BLaER1 treated with 17β-estradiol and CSF1 and Interleukin-3, amounts not matched to agents 10 nM and 100 nM (cell line): Measurements from ENCODE around the gene ZNF418.
"Not testable (repeated sequence)": the region's sequence is repeated elsewhere in the genome, so short reads cannot be mapped to it uniquely, and the experiment has no call there.

Experiments used
- H3K27ac ChIP-seq, 11 experiments: shearing (Covaris generic); formaldehyde crosslinking; 2 replicates each; pipeline ENCODE4 v1.8.1; 2022
- H3K27me3 ChIP-seq, 11 experiments: shearing (Covaris generic); formaldehyde crosslinking; 2 replicates each; pipeline ENCODE4 v1.8.1; 2022
- H3K36me3 ChIP-seq, 11 experiments: shearing (Covaris generic); formaldehyde crosslinking; 2 replicates each; pipeline ENCODE4 v1.8.1; 2022
- H3K4me1 ChIP-seq, 10 experiments: shearing (Covaris generic); formaldehyde crosslinking; 2 replicates each; pipeline ENCODE4 v1.8.1; 2022
- H3K4me2 ChIP-seq, 11 experiments: shearing (Covaris generic); formaldehyde crosslinking; 2 replicates each; pipeline ENCODE4 v1.8.1; 2022
- H3K4me3 ChIP-seq, 10 experiments: shearing (Covaris generic); formaldehyde crosslinking; 2 replicates each; pipeline ENCODE4 v1.8.1; 2022
- H3K9ac ChIP-seq, 11 experiments: shearing (Covaris generic); formaldehyde crosslinking; 2 replicates each; pipeline ENCODE4 v1.8.1; 2022
- H3K9me3 ChIP-seq, 11 experiments: shearing (Covaris generic); formaldehyde crosslinking; replicated peaks in 1 of 11; 2 replicates each; pipeline ENCODE4 v1.8.1; 2022
- H4K20me1 ChIP-seq, 11 experiments: shearing (Covaris generic); formaldehyde crosslinking; 2 replicates each; pipeline ENCODE4 v1.8.1; 2022
- Cebpa-rat ChIP-seq, 11 experiments: shearing (Covaris generic); IDR thresholded peaks; 2 replicates each; pipeline ENCODE4 v1.8.1; 2022

Gene ZNF418

GRCh38 chr19:57907394-57907793 lies 27.8 kb downstream of the ZNF418 start:
- Histone ChIP-seq H3K27me3 (no peaks in the 10 kb centered on the region), H3K27ac (no peak overlapping the region), H3K4me3 (no peak overlapping the region), H3K4me2 (no peak overlapping the region), H3K9me3 (no peaks in the 10 kb centered on the region), H3K4me1 (no peaks in the 10 kb centered on the region), H4K20me1 (peaks cover 0 to 46% (median 23%) of the 10 kb centered on the region in 11 experiments; a peak in 15 of 22 replicates), H3K36me3 (peaks cover 47 to 80% (median 65%) of the 10 kb centered on the region in 11 experiments), H3K9ac (no peak overlapping the region)
- no peak for TF ChIP-seq Cebpa-rat (IDR thresholded peaks at IDR 0.05)

GRCh38 chr19:57905258-57905657 lies 29.9 kb downstream of the ZNF418 start:
- Histone ChIP-seq H4K20me1 (peaks cover 0 to 50% (median 19%) of the 10 kb centered on the region in 11 experiments; a peak in 15 of 22 replicates), H3K27ac (no peak overlapping the region), H3K9ac (no peak overlapping the region), H3K27me3 (no peaks in the 10 kb centered on the region), H3K4me1 (no peaks in the 10 kb centered on the region), H3K36me3 (peaks cover 28 to 72% (median 50%) of the 10 kb centered on the region in 11 experiments), H3K9me3 (no peaks in the 10 kb centered on the region), H3K4me2 (no peak overlapping the region), H3K4me3 (no peak overlapping the region)
- TF ChIP-seq Cebpa-rat (IDR thresholded peaks at IDR 0.05), result no peak

DNA sequence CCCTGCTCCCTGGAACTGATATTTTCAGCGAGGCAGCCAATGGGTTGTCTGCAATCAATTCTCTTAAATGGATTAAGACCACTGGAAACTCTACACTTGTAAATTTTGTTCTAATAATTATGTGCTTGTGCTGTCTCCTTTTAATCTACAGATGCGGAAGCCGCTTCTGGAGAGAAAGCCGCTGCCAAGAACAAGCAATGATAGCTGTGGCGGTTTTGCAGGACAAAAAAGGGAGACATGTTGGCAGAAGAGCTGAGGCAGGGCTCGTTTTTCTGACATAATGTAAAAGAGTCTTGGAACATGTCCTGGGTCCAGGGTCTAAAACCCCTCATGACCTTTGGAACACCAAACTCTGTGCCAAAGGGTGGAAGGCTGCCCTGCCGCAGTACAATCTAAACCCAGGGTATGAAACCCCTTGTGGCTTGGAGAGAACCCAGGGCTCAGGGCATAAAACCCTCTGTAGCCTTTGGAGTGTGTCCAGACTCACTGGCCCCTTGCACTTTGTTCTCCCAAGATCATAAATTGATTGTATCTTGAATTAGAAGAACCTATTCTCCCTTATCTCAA lies 31.5 kb downstream of the ZNF418 start:
- H3K4me1 ChIP-seq, result no peaks in the 10 kb centered on the region
- no peak overlapping the region for H3K4me2 ChIP-seq
- no peaks in the 10 kb centered on the region for H3K27me3 ChIP-seq
- peaks cover 20 to 63% (median 40%) of the 10 kb centered on the region in 11 experiments for H3K36me3 ChIP-seq
- H3K27ac ChIP-seq, result no peak overlapping the region
- H3K4me3 ChIP-seq, result no peak overlapping the region
- no peak for TF ChIP-seq Cebpa-rat (IDR thresholded peaks at IDR 0.05)
- H4K20me1 ChIP-seq, result peaks cover 0 to 50% (median 19%) of the 10 kb centered on the region in 11 experiments; a peak in 15 of 22 replicates
- no peaks in the 10 kb centered on the region for H3K9me3 ChIP-seq
- H3K9ac ChIP-seq, result no peak overlapping the region; a peak in 1 of 22 replicates

- Histone ChIP-seq H3K4me1 (no peaks in the 10 kb centered on the region), H3K9me3 (no peaks in the 10 kb centered on the region), H3K27ac (no peak overlapping the region), H3K4me3 (no peak overlapping the region), H3K4me2 (no peak overlapping the region), H3K36me3 (peaks cover 3 to 37% (median 14%) of the 10 kb centered on the region in 11 experiments; a peak in 16 of 22 replicates), H3K9ac (no peak overlapping the region), H4K20me1 (peaks cover 0 to 35% (median 18%) of the 10 kb centered on the region in 11 experiments; a peak in 14 of 22 replicates), H3K27me3 (no peaks in the 10 kb centered on the region)
- no peak for TF ChIP-seq Cebpa-rat (IDR thresholded peaks at IDR 0.05)
These were observed 34.9 kb downstream of the ZNF418 start for GRCh38 chr19:57900311-57900710.

GRCh38 chr19:57890706-57891105 lies 44.5 kb downstream of the ZNF418 start:
- not testable (repeated sequence) for H3K27ac ChIP-seq, H3K27me3 ChIP-seq, H3K9ac ChIP-seq, H4K20me1 ChIP-seq, H3K4me3 ChIP-seq, H3K4me2 ChIP-seq
- Histone ChIP-seq H3K4me1 (peaks cover 8 to 16% (median 11%) of the 10 kb centered on the region in 10 experiments; a peak in 16 of 20 replicates), H3K36me3 (peaks cover 9 to 20% (median 17%) of the 10 kb centered on the region in 11 experiments; a peak in 21 of 22 replicates), H3K9me3 (peaks cover 11 to 35% (median 27%) of the 10 kb centered on the region in 11 experiments)

- H3K9ac ChIP-seq, result peak within 1 kb of the TSS; percentile 87 to 95 (median 91)
- H3K4me2 ChIP-seq, result peak within 1 kb of the TSS; percentile 78 to 98 (median 84)
- H3K4me1 ChIP-seq, result peaks cover 8 to 16% (median 11%) of the 10 kb centered on the region in 10 experiments; a peak in 16 of 20 replicates
- peaks cover 31 to 55% (median 47%) of the 10 kb centered on the region in 11 experiments for H3K9me3 ChIP-seq
- peaks cover 0 to 21% (median 0%) of the 10 kb centered on the region in 11 experiments; a peak in 6 of 22 replicates for H4K20me1 ChIP-seq
- no peak for TF ChIP-seq Cebpa-rat (IDR thresholded peaks at IDR 0.05)
- H3K27me3 ChIP-seq, result no peaks in the 10 kb centered on the region
- H3K27ac ChIP-seq, result peak within 1 kb of the TSS; percentile 71 to 92 (median 87)
- peaks cover 29 to 40% (median 37%) of the 10 kb centered on the region in 11 experiments for H3K36me3 ChIP-seq
- H3K4me3 ChIP-seq, result peak within 1 kb of the TSS; percentile 87 to 97 (median 92)
These were observed 46.5 kb downstream of the ZNF418 start, which contains the start of gene ZNF814 for GRCh38 chr19:57888560-57889231. Gene ZNF814, minus strand, starts transcription at chr19:57889037. Its CDS starts 235 bp downstream, at chr19:57888802.

DNA sequence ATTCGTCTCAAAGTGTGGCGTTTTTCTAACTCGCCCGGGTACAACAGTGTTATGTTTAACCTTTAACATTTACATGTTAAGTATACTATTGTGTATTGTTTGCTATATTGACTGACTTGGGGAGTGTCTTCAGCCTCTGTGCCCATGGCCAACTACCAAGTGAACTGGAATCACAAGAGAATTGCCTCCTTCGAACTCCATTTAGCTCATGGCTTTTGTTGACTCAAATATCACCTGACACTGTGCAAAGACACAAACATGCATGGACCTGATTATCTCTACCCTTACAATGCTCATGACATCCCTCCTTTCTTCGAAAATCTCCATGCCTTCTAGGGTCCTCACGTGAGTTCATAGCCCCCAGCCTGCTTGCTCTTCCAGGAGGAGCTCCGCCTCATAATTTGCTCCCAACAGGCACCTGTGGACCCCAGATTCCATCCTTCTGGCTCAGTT lies 47.1 kb downstream of the ZNF418 start:
- Histone ChIP-seq H3K4me3 (peak overlapping the region; percentile 87 to 97 (median 92)), H3K36me3 (peaks cover 34 to 46% (median 42%) of the 10 kb centered on the region in 11 experiments), H4K20me1 (peaks cover 0 to 27% (median 0%) of the 10 kb centered on the region in 11 experiments; a peak in 6 of 22 replicates), H3K9ac (peak overlapping the region; percentile 87 to 95 (median 91)), H3K27me3 (no peaks in the 10 kb centered on the region), H3K27ac (peak overlapping the region; percentile 71 to 92 (median 87)), H3K4me1 (peaks cover 8 to 16% (median 11%) of the 10 kb centered on the region in 10 experiments; a peak in 16 of 20 replicates), H3K9me3 (peaks cover 36 to 60% (median 53%) of the 10 kb centered on the region in 11 experiments), H3K4me2 (peak overlapping the region; percentile 78 to 98 (median 84))
- TF ChIP-seq Cebpa-rat (IDR thresholded peaks at IDR 0.05), result no peak

GRCh38 chr19:57887195-57887941 lies 47.8 kb downstream of the ZNF418 start:
- Histone ChIP-seq H3K27ac (peak overlapping the region in 6 of 11 experiments; percentile 87 to 92 (median 90); a peak in 3 of 22 replicates), H3K36me3 (peaks cover 41 to 53% (median 50%) of the 10 kb centered on the region in 11 experiments), H4K20me1 (peaks cover 0 to 31% (median 0%) of the 10 kb centered on the region in 11 experiments; a peak in 6 of 22 replicates), H3K9me3 (peaks cover 43 to 68% (median 60%) of the 10 kb centered on the region in 11 experiments), H3K4me1 (peaks cover 8 to 16% (median 11%) of the 10 kb centered on the region in 10 experiments; a peak in 16 of 20 replicates), H3K9ac (peak overlapping the region; percentile 87 to 95 (median 91); a peak in 21 of 22 replicates), H3K4me2 (peak overlapping the region; percentile 78 to 98 (median 84)), H3K27me3 (no peaks in the 10 kb centered on the region), H3K4me3 (peak overlapping the region; percentile 87 to 97 (median 92))
- TF ChIP-seq Cebpa-rat (IDR thresholded peaks at IDR 0.05), result no peak
